ENCODE results near the gene IRX1.

IRX1 gene

GRCh38 chr5:3600106-3601060, 4.8 kb downstream of the IRX1 start:
- no peak for DNase-seq (ENCODE audit: low read depth, low spot score)

DNA sequence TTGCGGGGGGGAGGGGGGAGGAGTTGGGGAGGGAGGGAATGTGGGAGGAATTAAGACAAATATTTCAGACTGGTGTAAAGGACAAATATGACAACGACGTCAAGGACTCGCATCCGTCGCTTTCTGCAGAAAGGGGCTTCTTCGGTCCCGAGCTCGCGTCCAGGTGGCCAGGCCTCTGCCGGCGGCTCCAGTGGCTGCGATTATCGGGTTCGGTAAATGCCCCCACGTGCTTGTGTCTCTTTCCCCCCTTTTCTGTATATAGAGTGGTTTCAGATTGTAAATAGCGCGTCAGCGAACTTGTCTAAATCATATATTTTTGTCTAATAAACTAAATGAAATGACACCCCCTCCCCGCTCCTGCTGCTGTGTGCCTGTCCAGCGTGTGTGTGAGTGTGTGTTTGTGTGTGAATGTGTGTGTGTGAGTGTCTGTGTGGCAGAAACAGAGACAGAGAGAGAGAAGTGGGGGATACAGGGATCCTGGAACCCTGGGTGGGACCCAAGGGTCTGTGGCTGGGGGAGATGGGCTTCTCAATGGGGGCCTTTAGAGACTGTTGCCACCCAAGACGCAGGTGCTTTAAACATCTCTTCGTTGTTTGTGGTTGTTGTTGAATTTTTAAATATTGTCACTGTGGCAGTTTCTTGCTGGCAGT, 5.6 kb downstream of the IRX1 start:
- no peak for DNase-seq (ENCODE audit: low read depth, low spot score)

DNA sequence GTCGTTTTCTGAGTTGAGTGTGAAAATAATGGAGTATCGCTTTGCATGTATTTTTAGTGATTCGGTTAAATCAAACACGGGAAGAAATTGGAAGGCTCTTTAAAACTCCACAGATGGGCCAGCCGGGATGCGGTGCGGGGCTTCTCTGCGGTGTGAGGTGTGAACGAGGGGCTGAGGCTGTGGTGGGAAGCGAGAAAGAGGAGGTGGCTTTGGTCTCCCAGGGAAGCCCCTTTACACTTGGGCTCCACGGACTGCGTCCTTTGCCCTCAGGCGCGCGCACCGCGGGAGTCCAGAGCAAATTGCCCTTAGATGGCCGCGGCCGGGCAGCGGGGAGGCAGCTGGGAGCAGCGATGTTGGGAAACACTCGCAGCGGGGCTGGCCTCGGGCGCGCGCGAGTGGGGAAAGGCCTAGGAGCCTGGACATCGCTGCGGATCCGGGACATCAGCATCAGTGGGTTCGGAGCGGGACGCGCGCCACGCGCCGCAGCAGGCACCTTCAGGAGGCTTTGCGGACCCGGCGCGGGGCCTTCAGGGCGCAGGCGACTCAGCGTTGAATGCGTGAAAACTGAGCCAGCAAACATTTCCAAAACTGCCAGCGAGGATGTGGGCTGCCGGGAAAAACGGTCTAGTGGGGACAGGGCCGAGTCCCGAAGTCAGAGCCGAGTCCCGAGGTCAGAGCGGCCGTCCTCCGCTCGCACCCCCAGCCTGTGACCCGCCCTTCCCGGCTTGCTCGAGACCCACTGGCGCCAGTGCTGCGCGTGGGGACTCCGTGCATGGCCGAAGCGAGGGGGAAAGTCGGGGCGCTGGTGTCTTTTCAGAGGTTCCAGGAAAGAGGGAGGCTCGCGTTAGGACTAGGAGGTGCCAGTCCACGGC, 6.5 kb downstream of the IRX1 start:
- DNase-seq (ENCODE audit: low read depth, low spot score), result no peak

- no peak for DNase-seq (ENCODE audit: low read depth, low spot score)
Observed at GRCh38 chr5:3602785-3603502, 7.3 kb downstream of the IRX1 start.

- DNase-seq (ENCODE audit: low read depth, low spot score), result no peak
Observed at GRCh38 chr5:3604501-3604900, 8.9 kb downstream of the IRX1 start.

GRCh38 chr5:3605298-3606010, 9.8 kb downstream of the IRX1 start:
- no peak for DNase-seq (ENCODE audit: low read depth, low spot score)

DNA sequence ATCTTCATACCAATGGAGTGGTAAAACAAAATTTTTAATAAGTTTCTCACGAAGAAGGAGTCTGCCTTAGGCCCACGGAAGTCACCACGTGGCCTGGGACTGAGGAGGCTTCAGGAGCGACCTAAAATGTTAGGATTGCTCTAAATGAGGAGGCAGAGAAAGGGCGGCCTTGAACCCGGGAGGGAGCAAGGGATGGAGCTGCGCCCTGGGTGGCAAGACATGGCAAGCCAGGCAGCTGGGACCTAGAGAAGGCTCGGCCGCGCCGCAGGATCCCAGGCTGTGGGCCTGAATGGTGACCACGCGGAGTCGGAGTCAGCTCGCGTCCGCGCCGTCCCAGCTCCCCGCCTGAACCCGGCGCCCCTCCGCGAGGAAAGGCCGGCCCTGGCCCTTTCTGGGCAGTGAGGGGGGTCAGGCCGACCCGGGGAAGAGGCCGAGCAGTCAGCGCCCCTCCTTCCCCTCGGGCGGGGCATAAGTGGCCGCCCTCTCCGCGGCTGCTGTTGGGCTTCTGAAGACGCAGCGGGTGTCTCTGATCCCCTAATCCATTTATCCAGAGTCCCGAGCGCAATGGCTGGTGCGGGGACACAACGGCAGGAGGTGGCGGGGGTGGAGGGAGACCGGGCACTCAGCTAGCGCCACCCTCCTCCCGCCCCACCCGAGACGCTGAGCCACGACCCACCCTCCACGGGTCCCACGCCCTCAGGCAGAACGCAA, 10.6 kb downstream of the IRX1 start:
- DNase-seq (ENCODE audit: low read depth, low spot score), result no peak

DNA sequence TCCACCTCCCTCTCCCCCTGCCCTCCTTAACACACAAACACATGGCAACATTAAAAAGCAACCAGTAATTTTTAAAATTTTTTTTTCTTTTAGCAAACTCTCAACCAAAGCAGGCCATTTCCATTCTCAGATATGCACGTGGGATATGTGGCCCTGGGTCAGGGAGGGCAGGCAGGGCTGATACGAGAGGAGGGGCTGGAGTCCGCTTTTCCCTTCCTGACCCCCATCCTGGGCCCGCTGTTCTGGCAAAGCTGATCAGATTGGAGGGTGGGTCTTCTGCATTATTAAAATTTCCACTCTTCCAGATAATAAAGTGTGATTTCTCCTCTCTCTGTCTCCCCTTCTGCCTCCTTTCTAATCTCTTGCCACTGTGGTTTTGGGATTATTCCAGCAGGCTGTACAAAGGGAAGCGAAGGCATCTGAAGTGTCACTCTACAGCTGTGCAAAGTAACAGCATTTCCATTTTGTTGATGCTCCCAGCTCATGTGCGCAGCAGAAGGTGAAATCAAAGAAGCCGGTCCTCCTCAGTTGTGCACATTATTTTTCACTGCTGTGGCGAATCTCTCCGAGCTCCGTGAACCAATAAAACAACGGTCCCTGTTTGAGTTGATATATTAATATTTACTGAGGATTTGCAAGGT, 12.0 kb downstream of the IRX1 start:
- no peak for DNase-seq (ENCODE audit: low read depth, low spot score)

DNA sequence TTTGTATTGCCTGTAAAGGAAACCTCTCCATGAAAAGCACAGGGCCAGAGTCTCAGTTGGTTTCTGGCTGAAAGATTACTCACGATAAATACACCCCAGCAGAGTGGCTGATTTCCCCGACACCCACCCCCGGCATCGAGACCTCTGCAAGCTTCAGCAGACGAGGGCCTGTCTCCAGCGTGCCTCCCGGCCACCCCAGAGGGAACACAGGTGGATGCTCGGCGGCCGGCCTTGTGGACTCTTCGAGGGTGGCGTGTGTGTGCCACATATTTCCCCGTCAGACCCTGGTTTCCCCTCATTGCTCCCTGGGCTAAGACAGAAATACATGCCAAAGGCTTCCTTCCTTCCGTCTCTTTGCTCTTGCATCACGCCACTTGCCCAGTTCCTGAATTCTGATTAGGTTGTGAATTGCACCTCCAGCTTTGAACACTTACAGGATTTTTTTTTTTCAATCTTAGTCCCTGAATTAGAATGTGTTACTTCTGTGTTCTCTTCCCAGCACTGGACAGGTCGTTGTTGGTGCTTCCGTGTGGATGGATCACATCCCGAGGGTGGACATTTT, 13.6 kb downstream of the IRX1 start:
- no peak for DNase-seq (ENCODE audit: low read depth, low spot score)

DNA sequence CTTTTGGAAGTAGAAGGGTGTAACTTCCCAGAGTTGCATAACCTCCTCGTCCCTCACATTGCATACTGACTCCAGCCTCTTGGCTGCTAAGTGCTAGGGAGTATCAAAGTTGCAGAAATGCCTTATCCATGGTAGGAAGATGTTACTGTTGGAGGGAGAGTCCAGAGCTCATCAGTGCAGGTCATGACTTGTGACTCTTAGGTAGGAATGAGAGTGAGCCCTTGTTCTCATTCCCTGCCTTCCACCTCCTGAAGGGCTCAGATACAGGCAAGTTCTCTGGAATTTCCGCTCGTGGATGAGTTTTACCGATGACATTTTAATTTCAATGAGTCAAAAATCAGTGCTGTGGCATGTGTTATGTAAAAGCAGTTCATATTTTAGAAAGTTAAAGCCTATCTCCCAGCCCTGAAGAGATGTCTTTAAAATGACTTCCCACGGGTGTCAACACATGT, 17.0 kb downstream of the IRX1 start:
- no peak for DNase-seq (ENCODE audit: low read depth, low spot score)

GRCh38 chr5:3613726-3614125, 18.1 kb downstream of the IRX1 start:
- DNase-seq (ENCODE audit: low read depth, low spot score), result no peak

DNA sequence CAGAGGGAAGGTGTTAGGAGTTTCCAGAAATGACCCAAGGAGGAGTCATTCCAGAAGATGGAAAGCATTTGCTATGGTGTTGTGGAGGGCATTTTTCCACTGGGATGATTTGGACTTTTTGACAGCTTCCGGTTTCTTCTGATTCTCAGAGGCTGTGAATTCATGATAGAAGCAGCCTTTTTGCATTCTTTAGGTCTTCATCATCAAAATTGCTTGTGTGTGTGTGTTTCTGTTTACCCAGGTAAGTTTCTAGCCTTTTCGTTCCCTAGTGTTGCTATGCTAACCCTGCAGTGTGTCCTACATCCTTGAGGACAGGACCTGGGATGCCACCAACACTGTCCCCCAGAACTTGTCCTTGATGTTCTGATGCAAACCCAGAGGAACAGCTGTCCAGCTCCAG, 19.6 kb downstream of the IRX1 start:
- DNase-seq (ENCODE audit: low read depth, low spot score), result no peak

DNA sequence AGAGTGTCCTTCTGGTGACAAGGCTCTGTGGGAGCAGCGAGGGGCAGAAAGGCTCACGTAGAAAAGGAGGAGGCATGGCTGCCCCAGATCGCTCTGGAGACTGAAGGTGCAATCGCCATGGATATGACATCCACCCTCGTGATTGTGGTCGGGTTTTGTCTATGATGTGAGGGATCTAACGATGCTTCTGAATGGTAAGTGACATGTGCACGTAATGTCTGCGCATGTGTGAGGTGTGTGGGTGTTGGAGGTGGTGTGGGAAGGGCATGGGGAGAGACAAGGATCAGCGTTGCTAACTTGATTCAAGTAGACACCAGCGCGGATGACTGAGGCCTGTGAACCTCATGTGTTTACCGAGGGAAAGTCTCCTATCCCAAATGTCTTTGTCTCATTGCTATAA, 20.2 kb downstream of the IRX1 start:
- DNase-seq (ENCODE audit: low read depth, low spot score), result no peak

DNA sequence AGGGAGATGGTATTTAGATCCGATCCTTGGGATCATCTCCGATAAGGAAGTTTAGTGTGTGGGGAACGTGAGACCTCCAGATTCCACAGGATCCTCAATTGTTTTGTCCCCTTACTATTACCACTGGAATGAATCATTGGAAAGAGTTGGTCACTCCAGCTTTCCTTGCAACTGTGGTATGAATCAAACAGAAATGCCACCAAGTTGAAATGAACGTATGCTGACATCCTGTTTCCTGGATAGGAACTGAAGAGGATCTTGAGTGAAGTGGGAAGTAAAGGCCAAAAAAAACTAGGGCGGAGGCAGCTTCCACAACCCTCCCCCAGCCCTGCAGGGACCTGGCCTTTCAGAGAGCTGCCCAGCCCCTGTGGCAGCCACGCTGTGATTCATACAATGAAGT, 23.9 kb downstream of the IRX1 start:
- no peak for DNase-seq (ENCODE audit: low read depth, low spot score)

DNA sequence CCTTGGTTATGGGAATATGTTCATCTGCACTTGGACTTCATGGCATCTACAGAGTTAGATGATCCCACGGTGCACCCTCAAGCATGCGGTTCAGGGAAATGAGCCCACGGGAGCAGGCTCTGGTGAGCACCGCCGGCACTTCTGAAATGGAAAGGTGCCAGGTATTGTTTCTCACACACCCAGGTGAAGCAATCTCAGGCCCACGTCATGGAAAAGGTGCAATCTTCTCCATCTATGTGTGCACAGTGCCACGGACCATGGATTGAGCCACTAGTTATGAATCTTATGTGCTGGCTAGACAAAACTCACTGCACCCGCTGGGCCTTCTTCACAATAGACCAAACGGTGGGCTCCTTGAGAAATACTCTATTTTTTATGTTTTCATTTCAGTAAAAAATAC, 27.3 kb downstream of the IRX1 start:
- no peak for DNase-seq (ENCODE audit: low read depth, low spot score)

- DNase-seq (ENCODE audit: low read depth, low spot score), result no peak
Observed at GRCh38 chr5:3625626-3626025, 30.0 kb downstream of the IRX1 start.

DNA sequence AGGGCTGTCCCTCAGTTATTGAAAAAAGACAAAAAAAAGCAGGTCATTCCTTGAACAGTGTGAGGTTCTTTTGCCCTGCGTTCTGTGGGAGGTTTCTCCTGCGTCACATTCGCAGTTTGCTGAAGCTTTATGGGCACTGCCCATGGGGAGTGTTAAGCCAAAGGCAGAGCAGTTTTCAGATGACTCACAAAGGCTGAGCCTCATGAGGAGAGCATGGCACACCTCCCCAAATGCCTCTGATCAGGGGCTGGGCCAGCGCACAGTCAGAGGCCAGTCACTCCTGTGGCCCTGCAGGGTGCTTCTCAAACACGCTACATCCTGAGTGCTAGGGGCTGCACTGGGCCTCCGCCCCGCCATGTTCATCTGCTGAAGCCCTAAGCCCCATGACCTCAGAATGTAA, 38.4 kb downstream of the IRX1 start:
- DNase-seq (ENCODE audit: low read depth, low spot score), result no peak

- DNase-seq (ENCODE audit: low read depth, low spot score), result no peak
Observed at GRCh38 chr5:3639175-3639574, 43.5 kb downstream of the IRX1 start.

DNA sequence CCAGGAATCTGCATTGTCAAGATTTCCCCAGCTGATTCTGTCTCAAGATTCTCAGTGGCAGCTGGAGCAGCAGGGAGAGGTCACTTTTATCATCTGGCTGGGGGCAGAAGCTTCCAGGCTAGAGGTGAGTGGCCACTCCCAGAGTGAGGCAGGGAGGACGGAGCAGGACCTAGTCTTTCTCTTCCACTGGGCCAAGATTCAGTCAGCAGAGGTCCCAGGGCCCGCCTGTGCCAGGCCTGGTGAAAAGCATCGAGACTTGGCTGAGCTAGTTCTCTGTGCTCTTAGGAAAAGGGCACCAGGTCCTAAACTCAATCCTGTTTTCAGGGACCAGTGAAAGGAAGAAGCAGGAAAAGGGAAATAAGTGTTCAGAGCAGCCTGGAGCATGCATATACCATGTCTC, 46.6 kb downstream of the IRX1 start:
- DNase-seq (ENCODE audit: low read depth, low spot score), result no peak

Data from brain pericyte (primary cell).